HepG2 (cell line): ENCODE results near the gene ESYT2. TPM values are rescaled to one million over a fixed set of nuclear protein-coding genes. Genes with fewer than 3 reads are reported as not detected.
A peak's percentile ranks its signal among the peaks of the same experiment; 100 is the strongest.

Experiments used
- CBX1 ChIP-seq: IDR thresholded peaks from one replicate; pipeline ENCODE4 v1.6.1; 2016; ENCODE audit warnings: antibody characterized with exemption, low read depth
- EHMT2 ChIP-seq: fragments of 200-600 bp; sonication (generic); IDR thresholded peaks from 2 replicates; pipeline ENCODE4 v1.7.0; 2017; ENCODE audit warnings: antibody characterized with exemption, low read depth, low read length, borderline replicate concordance
- ELF3 ChIP-seq: IDR thresholded peaks from 2 replicates; pipeline ENCODE4 v1.6.1; 2016; ENCODE audit warnings: missing genetic modification reagents, missing compliant biosample characterization
- FLYWCH1 ChIP-seq: sonication (generic); formaldehyde crosslinking; IDR thresholded peaks from 2 replicates; pipeline ENCODE4 v1.8.1; 2023; ENCODE audit warnings: mild to moderate bottlenecking, missing genetic modification reagents
- FOXA3 ChIP-seq: IDR thresholded peaks from 2 replicates; pipeline ENCODE4 v1.6.1; 2016; ENCODE audit warnings: missing genetic modification reagents, missing compliant biosample characterization
- FOXO1 ChIP-seq: sonication (generic); formaldehyde crosslinking; IDR thresholded peaks from 2 replicates; pipeline ENCODE4 v1.4.0; 2020; ENCODE audit warnings: missing genetic modification reagents
- HNRNPK ChIP-seq: fragments of 200-400 bp; formaldehyde crosslinking; IDR thresholded peaks from 2 replicates; pipeline ENCODE4 v1.6.1; 2018; ENCODE audit warnings: low read length, low read depth, moderate library complexity, mild to moderate bottlenecking; ENCODE audit not compliant: poor library complexity, severe bottlenecking
- KDM2A ChIP-seq: sonication (generic); formaldehyde crosslinking; IDR thresholded peaks from 2 replicates; pipeline ENCODE4 v1.4.0; 2020; ENCODE audit warnings: low read depth, missing genetic modification reagents, borderline replicate concordance
- NR2F6 ChIP-seq, 2 experiments: IDR thresholded peaks; 2 replicates each; pipeline ENCODE4 v1.6.1; 2016; ENCODE audit warnings: antibody characterized with exemption in 1 of 2, mild to moderate bottlenecking in 1 of 2
- PLSCR1 ChIP-seq: sonication (generic); formaldehyde crosslinking; IDR thresholded peaks from 2 replicates; pipeline ENCODE4 v1.5.0; 2020; ENCODE audit warnings: missing genetic modification reagents, mild to moderate bottlenecking, borderline replicate concordance
- PRMT3 ChIP-seq: sonication (generic); formaldehyde crosslinking; IDR thresholded peaks from 2 replicates; pipeline ENCODE4 v1.8.1; 2022; ENCODE audit warnings: low read depth, mild to moderate bottlenecking, moderate library complexity, missing genetic modification reagents, borderline replicate concordance
- RCOR2 ChIP-seq: IDR thresholded peaks from 2 replicates; pipeline ENCODE4 v1.6.1; 2016; ENCODE audit warnings: missing biosample characterization, missing genetic modification reagents
- SIX1 ChIP-seq: sonication (generic); formaldehyde crosslinking; IDR thresholded peaks from 2 replicates; pipeline ENCODE4 v1.4.0; 2020; ENCODE audit warnings: missing genetic modification reagents, borderline replicate concordance
- SMARCE1 ChIP-seq: fragments of 450-650 bp; IDR thresholded peaks from 2 replicates; pipeline ENCODE4 v1.6.1; 2017; ENCODE audit warnings: borderline replicate concordance
- TRIM22 ChIP-seq: fragments of 450-650 bp; IDR thresholded peaks from 2 replicates; pipeline ENCODE4 v1.6.1; 2017
- ZBTB43 ChIP-seq: sonication (generic); formaldehyde crosslinking; conservative IDR thresholded peaks from 2 replicates; pipeline ENCODE4 v1.4.0; 2020; ENCODE audit warnings: missing genetic modification reagents
- ZNF441 ChIP-seq: sonication (generic); formaldehyde crosslinking; IDR thresholded peaks from 2 replicates; pipeline ENCODE4 v1.7.0; 2021; ENCODE audit warnings: missing genetic modification reagents, borderline replicate concordance
- ZNF580 ChIP-seq: IDR thresholded peaks from 2 replicates; pipeline ENCODE4 v1.6.1; 2016; ENCODE audit warnings: low read depth, borderline replicate concordance
- ZNF652 ChIP-seq: IDR thresholded peaks from 2 replicates; pipeline ENCODE4 v1.6.1; 2016; ENCODE audit warnings: low read depth, borderline replicate concordance
- ZNF660 ChIP-seq: sonication (generic); formaldehyde crosslinking; IDR thresholded peaks from 2 replicates; pipeline ENCODE4 v1.5.1; 2020; ENCODE audit warnings: mild to moderate bottlenecking, low read depth, missing genetic modification reagents, borderline replicate concordance
- ZNF674 ChIP-seq: sonication (generic); formaldehyde crosslinking; IDR thresholded peaks from 2 replicates; pipeline ENCODE4 v1.5.0; 2020; ENCODE audit warnings: low read depth, mild to moderate bottlenecking, missing genetic modification reagents
- ZNF746 ChIP-seq: sonication (generic); formaldehyde crosslinking; IDR thresholded peaks from 2 replicates; pipeline ENCODE4 v1.8.0; 2022; ENCODE audit warnings: mild to moderate bottlenecking, missing genetic modification reagents
- ZNF768 ChIP-seq: sonication (generic); formaldehyde crosslinking; IDR thresholded peaks from 2 replicates; pipeline ENCODE4 v1.4.0; 2020; ENCODE audit warnings: missing genetic modification reagents
- ZNF770 ChIP-seq: sonication (generic); formaldehyde crosslinking; IDR thresholded peaks from 2 replicates; pipeline ENCODE4 v1.5.0; 2020; ENCODE audit warnings: mild to moderate bottlenecking, missing genetic modification reagents
- polyA plus RNA-seq, 8 experiments: library from polyadenylated mRNA; depleted of rRNA in 3 of 8; stranded (reverse) in 7 of 8; unstranded in 1 of 8; fragments of >200 nt; fragmentation: Illumina TruSeq in 4 of 8; extraction: Trizol in 4 of 8; gene quantifications; 2 replicates each; pipeline versions ENCODE4 v1.2.1 to v1.2.3, GENCODE V29; 2011 to 2016; ENCODE audit warnings: low read depth in 4 of 8, missing spikeins in 1 of 8, mixed read lengths in 1 of 8; ENCODE audit not compliant: insufficient read depth in 1 of 8
- total RNA-seq, 5 experiments: library from RNA; depleted of rRNA; stranded (reverse); fragments of >200 nt; fragmentation: Illumina TruSeq; extraction: Trizol; gene quantifications; 2 replicates each; pipeline ENCODE4 v1.2.3, GENCODE V29; 2016; ENCODE audit warnings: low read depth in 1 of 5

Gene ESYT2
- total and polyA plus RNA-seq, 2 of the 13 experiments (the other 11 are each of a cell fraction or from before 2014, with no cell fraction given), result 28.5 to 37.3 TPM

GRCh38 chr7:158818325-158819213, 10.7 kb downstream of the ESYT2 start (continued):
- peak; percentile 58 for TF ChIP-seq NR2F6 (IDR thresholded peaks at IDR 0.05)
- peak; percentile 91 for TF ChIP-seq NR2F6 (CRISPR knock-in tag; IDR thresholded peaks at IDR 0.05)
- peak; percentile 53; the same call in 1 of the 2 replicates for TF ChIP-seq FOXO1 (CRISPR knock-in tag)
- no peak; the same call in 1 of the 2 replicates for TF ChIP-seq ZNF674 (CRISPR knock-in tag)
- 0 out of 2 replicates have a peak, but pooled peaks have one; percentile 31 for TF ChIP-seq EHMT2
- TF ChIP-seq PLSCR1, result no peak
- no peak for TF ChIP-seq SMARCE1
- TF ChIP-seq ZNF660 (CRISPR knock-in tag), result no peak
- TF ChIP-seq ZNF770 (CRISPR knock-in tag), result peak; percentile 92
- peak; percentile 77 for TF ChIP-seq ELF3 (CRISPR knock-in tag)
- peak; percentile 74; the same call in 1 of the 2 replicates for TF ChIP-seq ZNF746 (CRISPR knock-in tag)
- peak; percentile 70 for TF ChIP-seq RCOR2 (CRISPR knock-in tag)
- peak; percentile 29; the same call in 1 of the 2 replicates for TF ChIP-seq ZNF580 (CRISPR knock-in tag)
- TF ChIP-seq HNRNPK, result no peak
- TF ChIP-seq CBX1, result peak; percentile 34
- peak; percentile 50; the same call in 1 of the 2 replicates for TF ChIP-seq ZNF441 (CRISPR knock-in tag)
- TF ChIP-seq TRIM22, result no peak
- peak; percentile 47; the same call in 1 of the 2 replicates for TF ChIP-seq ZBTB43
- peak; percentile 48 for TF ChIP-seq FOXA3 (CRISPR knock-in tag)
- peak; percentile 76 for TF ChIP-seq KDM2A (CRISPR knock-in tag)
- TF ChIP-seq SIX1 (CRISPR knock-in tag), result no peak
- TF ChIP-seq ZNF768 (CRISPR knock-in tag), result peak; percentile 94
- TF ChIP-seq PRMT3 (CRISPR knock-in tag), result no peak
- TF ChIP-seq ZNF652, result peak; percentile 54
- TF ChIP-seq FLYWCH1 (CRISPR knock-in tag), result no peak
